Stimulated activated CD8-positive, alpha-beta memory T cell treated with anti-CD3 and anti-CD28 coated beads, Interleukin-15, amount 100 ng/mL, for 1 hour (primary cell): ENCODE measurements around the gene ELFN1.
"Not testable (repeated sequence)": the region's sequence is repeated elsewhere in the genome, so short reads cannot be mapped to it uniquely, and the experiment has no call there.

Source experiments
- DNase-seq: peaks from one replicate; pipeline ENCODE4 v3.0.0-alpha.2; 2020; ENCODE audit warnings: low read depth

ELFN1 gene

DNA sequence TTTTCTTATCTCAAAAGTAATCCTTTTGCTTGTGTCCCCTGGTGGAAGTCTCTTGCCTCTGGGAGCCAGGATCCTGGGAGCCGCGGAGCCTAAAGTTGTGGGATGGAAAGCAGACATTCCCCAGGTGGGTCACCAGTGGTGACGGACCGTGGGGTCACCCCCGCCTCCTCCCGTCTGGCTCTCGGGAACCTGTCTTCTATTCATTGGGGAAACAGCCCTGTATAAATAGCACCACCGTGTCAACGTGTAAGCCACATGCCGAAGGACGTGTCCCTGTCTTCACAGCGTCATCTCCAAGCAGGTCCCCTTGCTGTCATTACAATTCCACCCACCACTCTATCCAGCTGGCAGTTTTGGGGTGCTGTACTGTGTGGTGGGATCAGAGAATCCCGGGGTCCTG is 87.5 kb downstream of the ELFN1 start:
- DNase-seq, result no peak

DNA sequence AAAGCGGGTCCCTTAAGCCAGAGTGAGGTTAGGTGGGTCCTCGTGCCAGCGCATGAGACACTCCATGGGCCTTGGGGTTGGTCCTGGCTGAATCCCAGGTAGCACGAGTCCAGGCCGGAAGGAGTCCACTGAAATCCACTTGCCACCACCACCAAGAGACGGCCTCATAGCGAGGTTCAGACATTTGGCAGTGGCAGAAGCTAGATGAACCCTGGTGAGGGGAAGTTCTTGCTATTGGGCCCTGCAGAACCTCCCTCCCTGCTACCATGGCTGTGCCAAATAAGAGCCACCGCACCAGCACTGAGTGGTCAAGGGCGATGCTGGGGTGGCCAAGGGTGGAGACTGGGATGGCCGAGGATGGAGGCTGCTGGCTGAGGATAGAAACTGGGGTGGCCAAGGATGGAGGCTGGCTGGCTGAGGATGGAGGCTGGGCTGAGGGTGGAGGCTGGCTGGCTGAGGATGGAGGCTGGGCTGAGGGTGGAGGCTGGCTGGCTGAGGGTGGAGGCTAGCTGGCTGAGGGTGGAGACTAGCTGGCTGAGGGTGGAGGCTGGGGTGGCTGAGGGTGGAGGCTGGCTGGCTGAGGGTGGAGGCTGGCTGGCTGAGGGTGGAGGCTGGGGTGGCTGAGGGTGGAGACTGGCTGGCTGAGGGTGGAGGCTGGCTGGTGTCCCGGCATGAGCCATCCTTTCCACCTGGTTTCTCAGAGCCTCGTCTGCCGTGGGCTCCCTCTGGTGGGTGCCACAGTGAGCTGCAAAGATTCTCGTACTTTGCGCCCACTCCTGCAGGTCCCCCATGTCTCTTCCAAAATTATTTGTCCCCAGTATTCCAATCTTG is 88.2 kb downstream of the ELFN1 start:
- no peak for DNase-seq

GRCh38 chr7:1758859-1759521 is 88.9 kb downstream of the ELFN1 start:
- no peak for DNase-seq

GRCh38 chr7:1761097-1761496 is 91.0 kb downstream of the ELFN1 start:
- no peak for DNase-seq

GRCh38 chr7:1761774-1762173 is 91.7 kb downstream of the ELFN1 start:
- DNase-seq, result no peak

- DNase-seq, result no peak
Observed at GRCh38 chr7:1762238-1762945, 92.3 kb downstream of the ELFN1 start.

DNA sequence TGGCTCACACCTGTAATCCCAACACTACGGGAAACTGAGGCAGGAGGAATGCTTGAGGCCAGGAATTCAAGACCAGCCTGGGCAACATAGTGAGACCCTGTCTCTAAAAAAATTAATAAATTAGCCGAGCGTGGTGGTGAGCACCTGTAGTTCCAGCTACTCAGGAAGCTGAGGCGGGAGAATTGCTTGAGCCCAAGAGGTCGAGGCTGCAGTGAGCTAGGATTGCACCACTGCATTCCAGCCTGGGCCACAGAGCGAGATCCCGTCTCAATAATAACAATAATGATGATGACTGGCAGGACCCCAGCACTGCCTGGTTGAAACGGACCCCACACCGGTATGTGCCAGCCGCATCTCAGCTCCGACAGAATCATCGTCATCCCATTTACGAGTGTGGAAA is 93.0 kb downstream of the ELFN1 start:
- DNase-seq, result no peak

GRCh38 chr7:1763911-1764310 is 93.8 kb downstream of the ELFN1 start:
- DNase-seq, result not testable (repeated sequence)

GRCh38 chr7:1765336-1765735 is 95.3 kb downstream of the ELFN1 start:
- DNase-seq, result no peak

DNA sequence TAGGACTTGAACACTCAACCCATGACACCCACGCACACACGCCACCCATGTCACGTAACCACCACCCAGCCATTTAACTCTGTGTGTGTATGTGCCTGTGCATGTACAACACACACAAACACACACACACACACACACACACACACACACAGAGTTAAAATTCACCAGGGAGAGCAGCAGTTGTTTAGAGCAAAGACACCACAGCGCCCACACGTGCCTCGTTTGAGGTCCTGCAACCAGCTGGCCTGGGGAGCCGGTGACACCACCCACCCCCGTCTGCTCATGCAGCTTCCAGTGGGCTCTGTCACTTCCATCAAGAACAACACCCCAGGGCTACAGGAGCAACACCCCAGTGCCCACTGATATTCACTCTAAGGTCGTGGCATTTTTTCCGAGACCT is 97.4 kb downstream of the ELFN1 start:
- no peak for DNase-seq

DNA sequence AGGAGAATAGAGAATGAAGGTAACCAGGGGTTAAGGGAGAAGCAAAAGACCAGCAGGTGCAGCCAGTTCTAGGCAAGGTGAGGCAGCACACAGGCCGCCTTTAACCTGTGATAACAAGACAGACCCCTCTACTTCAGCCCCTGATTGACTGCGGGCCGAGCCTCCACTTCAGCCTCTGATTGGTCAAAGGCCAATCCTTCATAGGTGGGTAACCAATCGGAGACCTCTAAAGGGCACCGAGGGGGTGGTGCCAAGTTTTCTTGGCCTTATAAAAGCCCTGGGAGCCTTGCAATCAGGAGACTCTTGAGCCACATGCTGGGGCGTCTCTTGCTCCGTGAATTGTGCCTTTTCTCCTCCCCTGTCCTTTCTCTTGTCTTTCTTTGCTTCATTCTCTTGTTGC is 98.8 kb downstream of the ELFN1 start:
- no peak for DNase-seq

DNA sequence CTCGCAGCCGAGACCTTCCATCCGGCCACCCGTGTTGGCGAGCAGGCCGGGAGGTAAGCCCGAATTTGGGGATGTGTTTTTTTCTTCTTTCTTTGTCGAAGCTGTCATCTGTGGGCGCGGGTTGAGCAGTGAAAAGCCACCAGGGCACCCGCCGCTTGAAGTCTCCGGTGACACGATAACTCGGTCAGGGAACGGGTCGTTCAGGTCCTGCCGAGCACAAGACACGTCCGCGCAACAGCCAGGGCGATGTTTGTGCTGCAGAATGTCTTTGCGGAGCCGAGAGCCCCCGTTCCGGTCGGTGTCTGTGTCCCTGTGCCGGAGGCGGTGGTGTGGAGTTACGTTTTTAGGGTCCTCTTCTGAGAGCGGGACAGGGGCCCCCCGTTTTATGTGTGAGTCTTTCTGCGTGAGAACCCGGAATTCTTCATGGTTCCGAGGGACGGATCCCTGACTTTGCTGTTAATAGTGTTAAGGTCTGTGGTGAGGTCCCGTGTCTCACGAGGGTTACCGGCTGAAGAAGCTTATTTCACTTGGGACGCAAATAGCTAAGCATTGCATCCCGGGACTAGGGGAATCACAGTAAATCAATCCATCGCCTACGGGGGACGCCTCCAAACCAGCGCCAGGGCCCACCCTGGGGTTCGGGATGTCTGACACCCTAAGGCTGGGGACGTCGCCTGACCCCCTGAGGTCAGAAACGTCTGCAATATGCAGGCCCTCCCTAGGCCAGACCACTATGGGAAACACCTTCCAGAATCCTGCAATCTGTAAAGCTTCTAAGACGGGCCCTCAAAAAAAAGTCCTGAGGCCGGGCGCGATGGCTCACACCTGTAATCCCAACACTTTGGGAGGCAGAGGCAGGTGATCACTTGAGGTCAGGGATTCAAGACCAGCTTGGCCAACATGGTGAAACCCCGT is 99.5 kb downstream of the ELFN1 start:
- DNase-seq, result no peak

DNA sequence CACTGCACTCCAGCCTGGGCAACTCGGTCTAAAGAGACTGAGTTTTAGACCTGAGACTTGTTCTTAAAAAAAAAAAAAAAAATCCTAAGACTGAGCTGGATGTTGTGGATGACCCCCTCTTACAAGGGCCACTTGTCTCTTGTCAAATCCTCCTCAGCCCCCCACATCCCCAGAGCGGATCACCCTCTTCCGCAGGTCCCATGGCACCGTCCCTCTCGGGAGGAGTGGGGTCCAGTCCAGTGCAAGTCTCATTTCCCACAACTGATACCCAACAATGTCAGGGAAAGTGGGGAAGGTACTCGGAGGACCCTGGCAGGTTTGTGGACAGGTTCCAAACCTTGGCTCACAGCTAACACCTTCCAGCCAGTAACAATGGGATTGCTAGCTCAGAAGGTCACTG is 100.3 kb downstream of the ELFN1 start:
- no peak for DNase-seq

- DNase-seq, result no peak
Observed at GRCh38 chr7:1775389-1775788, 105.3 kb downstream of the ELFN1 start.

- no peak for DNase-seq
Observed at GRCh38 chr7:1777122-1777521, 107.0 kb downstream of the ELFN1 start.

DNA sequence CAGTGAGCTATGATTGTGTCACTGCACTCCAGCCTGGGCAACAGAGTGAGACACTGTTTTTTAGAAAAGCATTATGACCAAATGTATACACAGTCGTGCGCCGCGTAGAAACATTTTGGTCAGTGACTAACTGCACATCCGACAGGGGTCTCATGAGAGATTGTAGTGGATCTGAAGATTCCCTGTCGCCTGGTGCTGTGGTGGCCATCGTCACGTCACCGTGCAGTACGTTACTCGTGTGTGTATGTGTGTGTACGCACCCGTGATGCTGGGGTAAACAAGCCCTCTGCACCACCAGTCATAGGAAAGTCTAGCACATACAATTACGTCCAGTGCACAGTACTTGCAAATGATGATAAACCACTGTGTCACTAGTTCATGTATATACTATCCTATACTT is 109.4 kb downstream of the ELFN1 start:
- DNase-seq, result no peak

- no peak for DNase-seq
Observed at GRCh38 chr7:1781369-1781768, 111.3 kb downstream of the ELFN1 start.

DNA sequence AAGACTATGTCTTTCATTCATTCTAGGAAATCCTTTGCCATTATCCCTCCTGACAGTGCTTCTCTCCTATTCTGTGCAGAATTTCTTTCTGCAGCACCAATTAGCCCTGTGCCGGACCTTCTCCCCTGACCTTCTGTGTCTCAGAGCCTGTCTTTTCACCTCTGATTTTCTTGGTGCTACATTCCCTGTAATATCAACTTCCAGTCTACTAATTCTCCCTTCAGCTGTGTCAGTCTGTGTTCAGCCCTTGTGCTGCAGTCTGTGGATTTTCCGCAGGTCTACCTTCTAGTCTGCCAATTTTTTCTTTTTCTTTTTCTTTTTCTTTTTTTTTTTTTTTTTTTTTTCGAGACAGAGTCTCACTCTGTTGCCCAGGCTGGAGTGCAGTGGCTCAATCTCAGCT is 115.8 kb downstream of the ELFN1 start:
- no peak for DNase-seq

- DNase-seq, result no peak
Observed at GRCh38 chr7:1787241-1787640, 117.2 kb downstream of the ELFN1 start.

GRCh38 chr7:1787681-1788235 is 117.7 kb downstream of the ELFN1 start:
- DNase-seq, result no peak

DNA sequence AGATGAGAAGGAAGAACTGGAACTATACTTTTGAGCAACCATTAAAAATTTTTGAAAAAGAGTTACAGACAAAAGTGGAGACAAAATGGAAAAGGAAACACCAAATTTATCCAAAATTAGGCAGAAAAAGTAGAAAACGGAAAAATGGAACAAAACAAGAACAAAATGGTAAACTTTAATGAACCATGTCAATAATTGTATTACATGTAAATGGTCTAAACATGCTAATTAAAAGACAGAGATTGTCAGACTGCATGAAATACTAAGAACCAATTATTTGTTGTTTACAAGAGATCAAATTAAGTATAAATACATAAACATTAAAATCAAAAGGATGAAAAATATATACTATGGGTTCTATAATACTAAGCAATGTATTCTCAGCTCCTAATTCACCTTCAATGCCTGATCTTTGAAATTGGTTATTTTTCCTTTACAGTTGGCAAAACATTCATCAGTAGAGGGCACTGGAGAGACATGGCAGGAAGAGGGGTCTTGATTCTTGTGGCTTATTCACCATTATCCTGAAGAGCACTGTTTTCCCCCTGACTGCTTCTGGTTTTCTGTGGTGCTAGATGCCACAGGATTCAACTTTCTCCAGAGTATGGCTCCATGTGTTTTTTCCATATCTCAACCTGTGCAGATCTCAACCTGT is 124.9 kb downstream of the ELFN1 start:
- DNase-seq, result no peak
